Central memory CD8-positive, alpha-beta T cell (primary cell): ENCODE data around the gene AIG1.
"Not testable (repeated sequence)": the region's sequence is repeated elsewhere in the genome, so short reads cannot be mapped to it uniquely, and the experiment has no call there.

Experiments used
- ATAC-seq: fragments of 150-1000 bp; cut with Tn5 transposase; replicated peaks from 2 replicates; pipeline ENCODE4 v1.10.0; 2022; ENCODE audit warnings: mild to moderate bottlenecking, moderate FRiP score, moderate number of reproducible peaks; ENCODE audit not compliant: poor library complexity, severe bottlenecking; ENCODE audit errors: extremely low read depth
- DNase-seq, 2 donors: peaks; one replicate each; pipeline ENCODE4 v3.0.0; 2021; ENCODE audit warnings: low spot score in 2 of 2
- H3K27ac Mint-ChIP-seq: one replicate; pipeline ENCODE4 v1.8.0; 2022; ENCODE audit warnings: low read depth, mild to moderate bottlenecking, moderate library complexity, mixed read lengths
- H3K27me3 Mint-ChIP-seq: one replicate; pipeline ENCODE4 v1.8.0; 2022; ENCODE audit warnings: mixed read lengths
- H3K36me3 Mint-ChIP-seq: one replicate; pipeline ENCODE4 v1.8.0; 2022; ENCODE audit warnings: mild to moderate bottlenecking, moderate library complexity, mixed read lengths; ENCODE audit not compliant: insufficient read depth
- H3K4me1 Mint-ChIP-seq: one replicate; pipeline ENCODE4 v1.8.0; 2022; ENCODE audit warnings: mixed read lengths
- H3K4me3 Mint-ChIP-seq: one replicate; pipeline ENCODE4 v1.8.0; 2022; ENCODE audit warnings: mild to moderate bottlenecking, moderate library complexity, mixed read lengths
- H3K9me3 Mint-ChIP-seq: one replicate; pipeline ENCODE4 v1.8.0; 2022; ENCODE audit warnings: mixed read lengths

Gene AIG1

DNA sequence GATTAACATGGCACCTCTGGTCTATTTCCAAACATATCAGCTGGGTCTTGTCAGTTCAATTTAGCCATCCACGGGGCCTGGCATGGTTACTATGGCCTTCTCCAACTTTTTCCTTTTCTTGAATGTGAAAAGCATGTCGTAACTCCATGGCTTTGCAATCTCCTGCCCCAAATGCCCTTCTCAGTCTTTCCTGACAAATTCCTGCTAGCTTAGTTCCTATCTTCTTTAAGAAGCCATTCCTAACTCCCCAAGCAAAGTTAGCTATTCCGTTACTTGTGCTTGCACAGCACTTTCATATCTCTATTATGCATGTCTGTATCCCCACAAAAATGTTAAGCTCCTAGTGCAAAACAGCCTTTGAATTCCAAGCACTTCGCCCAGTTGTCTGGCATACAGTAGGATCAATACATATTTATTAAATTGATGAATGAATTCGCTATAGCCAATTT is 105.6 kb downstream of the AIG1 start:
- DNase-seq (no peak), ATAC-seq (no peak)
- Mint-ChIP-seq H3K27ac (no peak overlapping the region), H3K9me3 (no peaks in the 10 kb centered on the region), H3K27me3 (no peaks in the 10 kb centered on the region), H3K4me1 (no peaks in the 10 kb centered on the region), H3K36me3 (peaks cover 2% of the 10 kb centered on the region), H3K4me3 (no peak overlapping the region)

GRCh38 chr6:143167224-143167623 is 106.5 kb downstream of the AIG1 start:
- no peak overlapping the region for H3K27ac Mint-ChIP-seq
- H3K4me3 Mint-ChIP-seq: no peak overlapping the region
- no peaks in the 10 kb centered on the region for H3K9me3 Mint-ChIP-seq
- no peaks in the 10 kb centered on the region for H3K4me1 Mint-ChIP-seq
- DNase-seq (no peak), ATAC-seq (no peak)
- no peaks in the 10 kb centered on the region for H3K27me3 Mint-ChIP-seq
- H3K36me3 Mint-ChIP-seq: peaks cover 2% of the 10 kb centered on the region

DNA sequence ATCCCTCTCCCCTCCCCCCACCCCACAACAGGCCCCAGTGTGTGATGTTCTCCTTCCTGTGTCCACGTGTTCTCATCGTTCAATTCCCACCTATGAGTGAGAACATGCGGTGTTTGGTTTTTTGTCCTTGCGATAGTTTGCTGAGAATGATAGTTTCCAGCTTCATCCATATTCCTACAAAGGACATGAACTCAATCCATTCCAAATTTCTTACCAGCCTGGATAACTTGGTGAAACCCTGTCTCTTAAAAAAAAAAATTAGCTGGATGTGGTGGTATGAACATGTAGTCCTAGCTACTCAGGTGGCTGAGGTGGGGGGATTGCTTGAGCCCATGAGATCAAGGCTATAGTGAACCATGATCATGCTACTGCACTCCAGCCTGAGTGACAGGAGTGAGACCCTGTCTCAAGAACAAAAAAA is 107.7 kb downstream of the AIG1 start:
- ATAC-seq, H3K9me3 Mint-ChIP-seq, H3K27me3 Mint-ChIP-seq, H3K4me3 Mint-ChIP-seq, DNase-seq, H3K27ac Mint-ChIP-seq, H3K4me1 Mint-ChIP-seq, H3K36me3 Mint-ChIP-seq: not testable (repeated sequence)

GRCh38 chr6:143169440-143169839 is 108.8 kb downstream of the AIG1 start:
- Mint-ChIP-seq H3K36me3 (peaks cover 2% of the 10 kb centered on the region), H3K27ac (no peak overlapping the region), H3K4me1 (no peaks in the 10 kb centered on the region), H3K4me3 (no peak overlapping the region), H3K9me3 (peaks cover 1% of the 10 kb centered on the region), H3K27me3 (no peaks in the 10 kb centered on the region)
- no peak for ATAC-seq
- DNase-seq: no peak

GRCh38 chr6:143174516-143174915 is 113.8 kb downstream of the AIG1 start:
- ATAC-seq: no peak
- Mint-ChIP-seq H3K27ac (no peak overlapping the region), H3K36me3 (no peaks in the 10 kb centered on the region), H3K27me3 (no peaks in the 10 kb centered on the region), H3K4me1 (no peaks in the 10 kb centered on the region), H3K9me3 (peaks cover 9% of the 10 kb centered on the region), H3K4me3 (no peak overlapping the region)
- no peak for DNase-seq

- no peaks in the 10 kb centered on the region for H3K36me3 Mint-ChIP-seq
These were observed 114.3 kb downstream of the AIG1 start for GRCh38 chr6:143174951-143175350.

DNA sequence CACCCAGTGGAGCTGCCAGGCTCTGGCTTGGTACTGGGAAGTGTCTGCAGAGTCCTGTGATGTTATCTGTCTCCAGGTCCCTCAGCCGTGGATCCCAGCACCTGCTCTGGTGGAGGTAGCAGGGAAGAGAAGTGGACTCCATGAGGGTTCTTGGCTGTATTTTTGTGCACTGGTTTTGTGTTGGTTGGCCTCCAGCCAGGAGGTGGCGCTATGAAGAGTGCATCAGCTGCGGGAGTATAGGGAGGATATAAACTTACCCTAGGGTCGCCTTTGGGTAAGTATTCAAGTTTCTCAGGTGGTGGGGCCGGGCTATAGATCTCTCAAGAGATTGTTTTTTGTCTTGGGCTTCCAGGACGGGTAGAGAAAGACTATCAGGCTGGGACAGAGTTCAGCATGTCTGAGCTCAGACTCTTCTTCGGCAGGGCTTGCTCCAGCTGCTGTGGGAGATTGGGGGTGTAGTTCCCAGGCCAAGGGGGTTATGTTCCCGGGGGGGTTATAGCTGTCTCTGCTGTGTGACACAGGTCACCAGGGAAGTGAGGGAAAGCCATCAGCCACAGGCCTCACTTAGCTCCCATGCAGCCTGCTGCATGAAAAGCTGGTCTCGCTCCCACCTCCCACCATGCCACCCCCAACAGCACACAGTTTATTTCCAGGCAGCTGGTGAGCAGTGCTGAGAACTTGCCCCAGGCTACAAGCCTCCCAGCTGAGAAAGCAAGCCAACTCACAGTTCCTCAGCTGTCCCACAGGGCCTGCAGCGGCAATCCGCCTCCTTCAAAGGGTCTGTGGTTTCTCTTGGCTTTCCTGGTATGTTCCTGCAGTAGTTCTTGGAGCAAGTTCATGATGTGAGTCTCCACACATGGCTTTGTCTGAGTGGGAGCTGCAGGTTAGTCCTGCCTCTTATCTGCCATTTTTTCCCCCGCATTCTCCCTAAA is 115.7 kb downstream of the AIG1 start:
- Mint-ChIP-seq H3K4me1 (no peaks in the 10 kb centered on the region), H3K9me3 (peaks cover 9% of the 10 kb centered on the region), H3K27ac (no peak overlapping the region), H3K27me3 (no peaks in the 10 kb centered on the region), H3K4me3 (no peak overlapping the region), H3K36me3 (no peaks in the 10 kb centered on the region)
- DNase-seq (no peak), ATAC-seq (no peak)

More at GRCh38 chr6:143174951-143175350, 114.3 kb downstream of the AIG1 start:
- Mint-ChIP-seq H3K27ac (no peak overlapping the region), H3K4me3 (no peak overlapping the region), H3K4me1 (no peaks in the 10 kb centered on the region), H3K27me3 (no peaks in the 10 kb centered on the region), H3K9me3 (peaks cover 9% of the 10 kb centered on the region)
- no peak for DNase-seq
- no peak for ATAC-seq

GRCh38 chr6:143177706-143178105 is 117.0 kb downstream of the AIG1 start:
- no peaks in the 10 kb centered on the region for H3K36me3 Mint-ChIP-seq
- DNase-seq (no peak), ATAC-seq (no peak)
- no peak overlapping the region for H3K27ac Mint-ChIP-seq
- no peaks in the 10 kb centered on the region for H3K4me1 Mint-ChIP-seq
- no peaks in the 10 kb centered on the region for H3K27me3 Mint-ChIP-seq
- no peak overlapping the region for H3K4me3 Mint-ChIP-seq
- peaks cover 9% of the 10 kb centered on the region for H3K9me3 Mint-ChIP-seq

DNA sequence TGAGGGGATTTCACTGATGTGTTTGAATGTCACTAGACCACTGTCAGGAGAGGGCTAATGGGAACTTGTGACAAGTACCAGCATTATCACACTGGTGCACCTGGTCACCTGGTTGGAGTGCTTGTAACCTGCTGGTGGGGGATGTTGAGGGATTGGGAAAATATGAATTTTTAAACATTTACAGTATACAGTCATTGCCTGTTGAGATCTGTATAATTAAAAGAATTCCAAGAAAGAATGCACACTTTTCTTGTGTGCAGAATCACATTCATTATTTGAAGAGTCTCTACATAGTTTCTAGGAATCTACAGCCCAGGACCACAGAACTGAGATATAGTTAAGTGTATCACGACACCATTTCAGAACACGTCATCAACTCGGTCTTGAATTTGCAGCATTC is 118.4 kb downstream of the AIG1 start:
- Mint-ChIP-seq H3K36me3 (no peaks in the 10 kb centered on the region), H3K4me1 (no peaks in the 10 kb centered on the region), H3K27ac (no peak overlapping the region), H3K9me3 (peaks cover 9% of the 10 kb centered on the region), H3K27me3 (no peaks in the 10 kb centered on the region), H3K4me3 (no peak overlapping the region)
- ATAC-seq (no peak), DNase-seq (no peak)

DNA sequence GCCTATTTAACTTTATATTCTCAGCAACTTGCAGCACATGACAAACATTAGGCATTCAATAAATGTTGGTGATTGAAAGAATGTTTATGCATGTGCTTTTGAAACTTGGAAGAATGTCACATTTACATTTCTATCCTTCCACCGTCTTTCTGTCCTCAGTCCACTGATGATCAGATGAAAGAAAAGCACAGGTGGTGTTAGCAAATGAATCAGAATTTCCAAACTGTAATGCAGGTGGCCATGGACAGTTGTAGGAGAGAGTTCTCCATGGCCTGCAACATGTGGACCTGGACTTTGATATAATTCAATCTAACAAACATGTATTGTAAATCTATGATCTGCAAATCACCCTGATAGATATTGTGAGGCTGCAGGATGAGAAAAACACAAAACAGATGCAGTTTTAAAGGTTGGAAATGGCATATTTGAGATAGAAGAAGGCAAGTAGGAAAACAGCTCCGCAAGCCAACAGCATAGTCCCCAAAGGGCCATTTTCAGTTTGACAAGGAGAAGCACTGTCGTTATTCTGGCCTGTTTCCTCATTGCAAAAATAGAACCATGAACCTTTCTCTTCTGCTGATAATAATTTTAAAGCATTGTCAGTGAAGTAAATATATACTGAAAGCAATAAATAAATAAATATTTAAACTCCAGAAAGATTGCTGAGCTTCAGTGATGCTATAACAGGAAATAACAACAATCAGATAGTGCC is 119.4 kb downstream of the AIG1 start:
- Mint-ChIP-seq H3K4me1 (no peaks in the 10 kb centered on the region), H3K36me3 (no peaks in the 10 kb centered on the region), H3K27me3 (no peaks in the 10 kb centered on the region), H3K27ac (no peak overlapping the region), H3K4me3 (no peak overlapping the region), H3K9me3 (peaks cover 6% of the 10 kb centered on the region)
- no peak for ATAC-seq
- no peak for DNase-seq

DNA sequence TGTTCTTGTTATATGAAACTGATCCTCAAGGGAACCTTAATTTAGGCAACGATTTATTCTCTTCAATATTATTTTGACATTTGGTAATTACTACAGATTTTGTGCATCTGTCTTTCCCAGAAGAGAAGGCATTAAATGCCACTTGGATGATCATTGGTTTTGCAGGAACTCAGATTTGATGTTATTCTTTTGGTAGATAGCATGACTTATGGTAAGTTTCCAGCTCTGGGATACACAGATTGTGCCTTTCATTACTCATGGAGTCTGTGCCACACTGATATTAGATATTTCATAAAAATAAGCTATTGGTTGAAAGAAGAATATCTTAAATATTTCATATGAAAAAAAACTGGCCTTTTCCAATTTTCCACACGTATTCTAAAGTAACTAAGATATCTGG is 120.1 kb downstream of the AIG1 start:
- DNase-seq: no peak
- no peaks in the 10 kb centered on the region for H3K36me3 Mint-ChIP-seq
- no peak overlapping the region for H3K4me3 Mint-ChIP-seq
- peaks cover 5% of the 10 kb centered on the region for H3K9me3 Mint-ChIP-seq
- ATAC-seq: no peak
- no peaks in the 10 kb centered on the region for H3K4me1 Mint-ChIP-seq
- H3K27ac Mint-ChIP-seq: no peak overlapping the region
- no peaks in the 10 kb centered on the region for H3K27me3 Mint-ChIP-seq

GRCh38 chr6:143183666-143184065 is 123.0 kb downstream of the AIG1 start:
- H3K4me1 Mint-ChIP-seq: no peaks in the 10 kb centered on the region
- no peak overlapping the region for H3K27ac Mint-ChIP-seq
- no peaks in the 10 kb centered on the region for H3K9me3 Mint-ChIP-seq
- H3K27me3 Mint-ChIP-seq: no peaks in the 10 kb centered on the region
- DNase-seq (no peak), ATAC-seq (no peak)
- H3K4me3 Mint-ChIP-seq: no peak overlapping the region
- H3K36me3 Mint-ChIP-seq: no peaks in the 10 kb centered on the region

DNA sequence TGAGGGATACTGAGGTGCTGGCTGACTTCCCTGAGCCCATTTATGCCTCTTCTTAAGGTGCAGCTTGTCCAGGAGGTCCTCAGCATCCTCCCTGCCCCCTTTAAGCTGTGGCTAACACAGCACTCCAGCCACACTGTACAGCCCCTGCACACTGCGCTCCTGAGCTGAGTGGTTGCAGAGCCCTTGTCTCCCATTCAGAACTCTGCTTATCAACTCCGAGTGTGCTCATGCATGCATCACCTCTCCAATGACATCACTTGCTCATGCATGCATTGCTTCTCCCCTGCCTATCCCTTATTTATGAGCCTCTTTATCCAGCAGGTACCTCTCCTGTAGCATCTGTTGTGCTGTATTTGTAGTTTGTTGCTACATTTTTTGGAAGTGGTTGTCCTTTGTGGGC is 124.6 kb downstream of the AIG1 start:
- H3K4me3 Mint-ChIP-seq: no peak overlapping the region
- no peak for ATAC-seq
- no peak for DNase-seq
- H3K36me3 Mint-ChIP-seq: no peaks in the 10 kb centered on the region
- no peak overlapping the region for H3K27ac Mint-ChIP-seq
- no peaks in the 10 kb centered on the region for H3K9me3 Mint-ChIP-seq
- H3K27me3 Mint-ChIP-seq: no peaks in the 10 kb centered on the region
- H3K4me1 Mint-ChIP-seq: no peaks in the 10 kb centered on the region
